Fibroblast of the aortic adventitia (primary cell): Measurements from ENCODE around the gene AKR1E2. TPM values are rescaled to one million over a fixed set of nuclear protein-coding genes. Genes with fewer than 3 reads are reported as not detected.

Experiments
- DNase-seq: peaks from one replicate; pipeline ENCODE4 v3.0.0-alpha.2; 2010; ENCODE audit warnings: low read depth
- H3K4me3 ChIP-seq: 2 replicates; pipeline ENCODE4 v1.5.1; 2011; ENCODE audit warnings: low read depth, mild to moderate bottlenecking, control low read depth, low read length, moderate library complexity
- total RNA-seq: library from RNA; depleted of rRNA; stranded (reverse); fragments of >200 nt; gene quantifications from 2 replicates; pipeline ENCODE4 v1.2.3, GENCODE V29; 2012; ENCODE audit warnings: low replicate concordance
- TF ChIP-seq, protein P1 (sequence below): IDR thresholded peaks from 2 replicates; pipeline ENCODE4 v1.5.1; 2011; ENCODE audit warnings: mild to moderate bottlenecking, low read length, control low read depth, inconsistent platforms; ENCODE audit not compliant: insufficient read depth

Gene AKR1E2
- total RNA-seq, 1 donor, result 4.6 TPM

DNA sequence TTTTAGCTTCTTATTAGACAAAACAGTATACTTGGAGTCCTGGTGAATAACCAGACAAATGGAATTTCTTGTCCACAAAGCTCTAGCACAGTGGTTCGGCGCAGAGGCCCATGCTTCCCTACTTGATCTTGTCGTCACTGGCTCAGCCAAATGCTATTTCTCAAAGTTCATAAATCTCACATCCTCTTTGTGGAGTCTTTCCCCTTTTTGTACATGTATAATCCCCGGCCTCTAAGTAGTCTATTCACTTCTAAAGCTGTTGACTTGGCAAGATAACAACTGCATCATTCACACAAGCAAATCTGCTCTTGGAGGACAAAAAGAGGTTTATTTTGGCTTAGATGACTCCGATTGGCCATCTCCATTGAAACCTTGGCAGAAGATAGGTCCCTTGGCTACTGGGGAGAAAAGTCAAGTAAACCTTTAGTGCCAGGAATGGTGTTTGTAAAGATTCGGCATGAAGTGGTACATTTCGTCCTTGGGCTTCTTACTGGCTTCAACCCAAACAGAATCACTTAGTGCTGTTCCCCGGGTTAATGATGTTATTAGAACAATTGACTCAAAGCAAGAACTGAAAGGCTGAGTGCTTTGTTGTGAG, 5.1 kb upstream of the AKR1E2 start:
- H3K4me3 ChIP-seq, result no peak overlapping the region
- TF ChIP-seq, protein P1, sequence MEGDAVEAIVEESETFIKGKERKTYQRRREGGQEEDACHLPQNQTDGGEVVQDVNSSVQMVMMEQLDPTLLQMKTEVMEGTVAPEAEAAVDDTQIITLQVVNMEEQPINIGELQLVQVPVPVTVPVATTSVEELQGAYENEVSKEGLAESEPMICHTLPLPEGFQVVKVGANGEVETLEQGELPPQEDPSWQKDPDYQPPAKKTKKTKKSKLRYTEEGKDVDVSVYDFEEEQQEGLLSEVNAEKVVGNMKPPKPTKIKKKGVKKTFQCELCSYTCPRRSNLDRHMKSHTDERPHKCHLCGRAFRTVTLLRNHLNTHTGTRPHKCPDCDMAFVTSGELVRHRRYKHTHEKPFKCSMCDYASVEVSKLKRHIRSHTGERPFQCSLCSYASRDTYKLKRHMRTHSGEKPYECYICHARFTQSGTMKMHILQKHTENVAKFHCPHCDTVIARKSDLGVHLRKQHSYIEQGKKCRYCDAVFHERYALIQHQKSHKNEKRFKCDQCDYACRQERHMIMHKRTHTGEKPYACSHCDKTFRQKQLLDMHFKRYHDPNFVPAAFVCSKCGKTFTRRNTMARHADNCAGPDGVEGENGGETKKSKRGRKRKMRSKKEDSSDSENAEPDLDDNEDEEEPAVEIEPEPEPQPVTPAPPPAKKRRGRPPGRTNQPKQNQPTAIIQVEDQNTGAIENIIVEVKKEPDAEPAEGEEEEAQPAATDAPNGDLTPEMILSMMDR, result no peak
- peak; percentile 75 for DNase-seq

DNA sequence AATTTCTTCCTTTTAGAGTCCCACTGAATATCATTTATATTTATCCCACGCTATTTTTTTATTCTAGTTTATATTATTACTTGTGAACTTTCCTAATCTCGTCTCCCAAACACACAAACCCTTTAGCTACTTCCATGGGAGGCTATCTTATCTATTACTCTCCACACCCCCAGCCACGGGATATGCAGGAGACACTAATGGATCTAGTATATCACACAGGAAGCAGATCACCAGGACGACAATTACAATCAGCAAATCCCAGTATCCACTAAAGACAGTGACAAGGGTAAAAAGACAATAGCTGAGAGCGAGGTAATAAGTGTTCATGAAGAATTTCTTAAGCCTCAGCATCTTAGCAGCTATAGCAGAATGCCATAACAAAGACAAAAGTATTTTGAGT, 3.8 kb upstream of the AKR1E2 start:
- TF ChIP-seq, protein P1, result no peak
- no peak for DNase-seq

DNA sequence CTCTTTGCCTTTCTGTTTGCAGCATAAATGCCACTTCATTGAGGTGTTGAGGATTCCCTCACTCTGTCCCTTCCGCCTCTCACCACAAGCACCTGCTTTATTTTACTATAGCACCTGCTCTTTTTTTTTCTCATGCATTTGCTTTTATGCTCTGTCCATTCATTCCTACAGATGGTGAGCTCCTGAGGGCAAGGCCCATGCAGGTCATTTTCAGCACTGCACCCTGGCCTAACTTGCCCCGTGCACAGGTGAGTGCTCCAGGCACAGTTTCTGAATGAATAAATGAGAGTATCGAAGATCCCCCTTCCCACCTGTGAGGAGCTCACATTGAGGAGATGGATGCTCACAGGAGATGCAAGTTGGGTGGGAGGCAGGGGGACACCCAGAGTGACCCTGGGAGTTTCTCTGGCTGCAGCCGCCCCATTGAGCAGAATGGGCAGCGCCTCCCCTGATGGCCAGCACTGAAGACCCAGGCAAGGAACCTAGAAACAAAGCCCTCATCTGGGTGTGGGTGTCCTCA, 1.2 kb upstream of the AKR1E2 start:
- no peak for DNase-seq
- H3K4me3 ChIP-seq, result no peak overlapping the region
- TF ChIP-seq, protein P1, result no peak

More for the DNA sequence above, 3.8 kb upstream of the AKR1E2 start:
- H3K4me3 ChIP-seq, result no peak overlapping the region

DNA sequence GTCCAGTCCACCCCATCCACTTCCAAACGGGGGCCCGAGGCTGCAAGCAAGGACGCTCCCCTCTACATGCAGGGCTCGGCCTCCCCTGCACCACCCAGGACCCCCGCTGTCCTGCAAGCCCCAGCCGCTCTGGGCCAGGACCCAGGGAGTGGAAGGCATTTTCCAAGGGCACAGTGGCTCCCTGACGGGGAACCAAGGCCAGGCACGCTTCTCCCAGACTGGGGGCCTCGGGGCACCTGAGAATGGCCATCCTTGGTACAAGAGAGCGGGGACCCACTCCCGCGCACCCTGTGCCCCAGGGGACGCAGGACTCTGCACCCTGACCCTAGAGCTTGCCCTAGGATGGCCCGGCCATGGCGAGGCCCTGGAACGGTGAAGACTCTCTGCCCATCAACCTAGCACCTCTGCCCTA, 545 bp upstream of the AKR1E2 start:
- DNase-seq, result no peak
- TF ChIP-seq, protein P1, result no peak
- H3K4me3 ChIP-seq, result no peak overlapping the region

DNA sequence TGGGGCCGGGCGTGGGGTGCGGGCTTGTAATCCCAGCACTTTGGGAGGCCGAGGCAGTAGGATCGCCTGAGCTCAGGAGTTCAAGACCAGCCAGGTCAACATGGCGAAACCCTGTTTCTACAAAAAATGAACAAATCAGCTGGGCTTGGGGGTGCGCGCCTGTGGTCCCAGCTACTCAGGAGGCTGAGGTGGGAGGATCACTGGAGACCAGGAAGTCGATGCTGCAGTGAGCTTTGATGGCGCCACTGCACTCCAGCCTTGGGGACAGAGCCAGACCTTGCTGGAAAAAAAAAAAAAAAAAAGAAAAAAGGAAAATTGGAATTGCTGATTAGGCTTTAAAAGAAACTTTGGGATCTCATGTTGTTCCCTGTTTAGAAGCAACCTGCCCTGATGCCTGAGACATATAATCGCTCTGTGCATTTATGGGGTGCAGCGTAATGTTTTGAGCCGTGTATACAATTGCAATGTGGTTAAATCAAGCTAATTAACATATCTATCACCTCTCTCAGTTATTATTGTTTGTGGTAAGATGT, 851 bp downstream of the AKR1E2 start:
- DNase-seq, result no peak
- peak overlapping the region; percentile 60 for H3K4me3 ChIP-seq
- TF ChIP-seq, protein P1, result no peak

DNA sequence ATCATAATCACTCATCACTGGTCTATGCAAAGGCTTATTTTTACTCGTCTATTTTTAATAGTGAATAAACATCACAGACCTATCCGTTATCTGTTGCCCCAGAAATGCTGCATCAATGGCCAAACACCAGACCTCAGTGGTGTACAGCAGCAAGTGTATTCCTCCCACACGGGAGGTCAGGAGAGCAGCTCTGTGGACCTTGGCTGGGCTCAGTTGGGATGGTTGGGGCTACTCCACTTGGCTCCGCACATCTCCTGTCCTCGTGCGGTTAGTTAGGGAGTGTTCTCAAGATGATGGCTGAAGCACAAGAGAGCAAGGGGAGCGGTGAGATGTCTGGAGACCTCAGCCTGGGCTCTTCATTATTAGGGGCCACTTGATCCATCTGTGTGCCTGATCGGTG, 2.0 kb downstream of the AKR1E2 start:
- TF ChIP-seq, protein P1, result no peak
- no peak overlapping the region for H3K4me3 ChIP-seq
- DNase-seq, result no peak

DNA sequence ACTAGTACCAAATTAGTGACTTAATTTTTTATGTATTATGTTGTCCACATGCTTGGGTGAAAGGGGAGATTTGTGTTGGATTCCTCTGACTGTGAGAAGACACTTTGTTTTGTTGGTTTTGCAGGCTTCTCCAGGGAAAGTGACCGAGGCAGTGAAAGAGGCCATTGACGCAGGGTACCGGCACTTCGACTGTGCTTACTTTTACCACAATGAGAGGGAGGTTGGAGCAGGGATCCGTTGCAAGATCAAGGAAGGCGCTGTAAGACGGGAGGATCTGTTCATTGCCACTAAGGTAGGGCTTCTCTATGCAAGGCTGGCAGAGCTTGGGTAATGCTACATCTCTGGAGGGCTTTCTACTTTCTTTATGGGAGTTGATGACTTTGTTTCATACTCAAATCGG, 4.5 kb downstream of the AKR1E2 start:
- H3K4me3 ChIP-seq, result no peak overlapping the region
- TF ChIP-seq, protein P1, result no peak
- DNase-seq, result no peak
